T-helper 2 cell (primary cell): Measurements from ENCODE around the gene PGM3.
"Not testable (repeated sequence)": the region's sequence is repeated elsewhere in the genome, so short reads cannot be mapped to it uniquely, and the experiment has no call there.

Experiments used
- DNase-seq, 5 experiments: peaks; one replicate each; pipeline versions ENCODE4 v3.0.0 to v3.0.0-alpha.2; 2012 to 2022
- total RNA-seq, 2 donors: gene quantifications; one replicate each; lab custom pipeline; 2026; lab: John Stamatoyannopoulos, UW

PGM3 gene
- total RNA-seq = 29.2 to 29.9 reads per million in 2 donors

GRCh38 chr6:83192871-83193746 is at the start of gene PGM3, which contains the start of gene RWDD2A:
Gene PGM3, minus strand, starts transcription at chr6:83193265. Its CDS starts 2,253 bp downstream, at chr6:83191012.
Gene RWDD2A, plus strand, starts transcription at chr6:83193357. Its CDS starts 1,095 bp downstream, at chr6:83194452.
- peak; percentile 79 to 94 (median 84) for DNase-seq

GRCh38 chr6:83231146-83231545 is 38.1 kb upstream of the PGM3 start:
- DNase-seq = no peak

DNA sequence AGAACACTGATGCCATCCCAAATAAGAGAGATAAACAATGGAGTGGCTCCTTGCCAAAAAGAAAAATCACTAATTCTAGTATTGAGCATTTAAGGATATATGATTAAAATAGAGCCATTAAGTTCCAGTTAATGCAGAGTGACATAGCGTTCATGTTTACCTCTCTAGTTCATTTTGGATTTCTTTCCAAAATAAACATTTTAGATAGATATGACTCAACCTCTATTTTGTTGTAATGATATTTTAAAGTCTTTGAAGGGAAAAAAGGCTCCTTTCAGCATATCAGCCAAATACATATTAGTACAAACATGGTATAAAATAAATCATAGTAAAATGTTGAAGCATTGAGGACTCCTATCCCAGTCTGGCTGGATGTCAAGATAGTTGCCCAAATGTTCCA is 33.5 kb upstream of the PGM3 start:
- DNase-seq = no peak

GRCh38 chr6:83221889-83222479 is 28.9 kb upstream of the PGM3 start:
- DNase-seq = peak in 2 of 5 experiments; percentile 29 to 31

GRCh38 chr6:83221276-83221675 is 28.2 kb upstream of the PGM3 start:
- no peak for DNase-seq

- no peak for DNase-seq
These were observed 27.1 kb upstream of the PGM3 start for GRCh38 chr6:83220121-83220520.

DNA sequence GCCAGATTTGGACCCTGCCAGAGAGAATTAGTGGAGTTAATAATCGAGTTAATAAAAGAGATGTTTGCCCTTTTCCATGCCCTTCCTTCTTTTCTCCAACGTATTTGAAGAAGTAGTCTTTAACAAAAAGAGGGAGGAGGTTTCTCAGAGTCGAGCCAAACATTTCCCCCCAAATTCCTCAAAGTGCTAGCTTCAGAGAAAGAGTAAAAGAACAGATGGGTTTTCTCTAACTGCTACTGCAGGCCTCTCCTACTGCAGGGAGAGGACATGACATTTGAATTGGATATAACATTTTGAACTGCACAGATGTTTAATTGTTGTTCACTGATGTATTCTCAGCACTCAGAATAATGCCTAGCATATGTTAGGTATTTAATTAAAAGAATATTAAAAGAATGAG is 25.6 kb upstream of the PGM3 start:
- DNase-seq = no peak

DNA sequence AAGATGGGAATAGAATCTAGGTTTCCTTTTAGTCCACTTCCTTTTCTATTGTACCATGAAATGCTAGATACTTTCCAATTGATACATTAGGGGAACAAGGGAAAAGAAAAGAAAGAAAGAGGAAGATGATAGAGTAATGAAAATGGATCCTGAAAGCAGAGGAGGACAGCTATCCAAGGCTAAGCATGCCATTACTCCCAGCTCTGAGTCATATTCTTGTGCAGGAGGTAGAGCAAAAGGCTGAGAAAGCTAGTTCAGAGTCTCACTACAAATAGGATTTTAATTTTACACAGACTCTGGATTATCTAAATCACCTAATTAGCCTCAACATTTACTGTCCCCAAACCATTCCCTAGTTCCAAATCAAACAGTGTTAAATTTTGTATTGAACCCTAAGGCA is 23.7 kb upstream of the PGM3 start:
- no peak for DNase-seq

- DNase-seq = peak in 4 of 5 experiments; percentile 6 to 69 (median 12)
These were observed 22.3 kb upstream of the PGM3 start for GRCh38 chr6:83215131-83216047.

- DNase-seq = no peak
These were observed 9.0 kb upstream of the PGM3 start for GRCh38 chr6:83202031-83202430.

DNA sequence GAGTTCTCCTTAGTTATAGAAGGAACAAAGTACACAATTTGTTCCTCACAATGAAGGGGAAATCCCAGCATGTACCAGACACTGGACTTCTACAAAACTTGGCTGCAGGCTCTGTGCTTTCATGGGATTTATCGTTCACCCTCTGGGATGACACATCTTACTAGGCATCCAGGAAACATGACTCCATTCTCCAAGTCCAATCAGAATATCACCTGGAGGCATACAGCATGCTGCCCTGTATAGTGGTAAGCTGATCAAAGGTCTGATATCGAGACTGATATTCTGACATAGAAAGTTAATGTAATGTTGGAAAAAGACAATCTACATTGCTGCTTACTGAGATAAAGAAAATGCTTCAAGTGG is 6.8 kb upstream of the PGM3 start:
- no peak for DNase-seq

DNA sequence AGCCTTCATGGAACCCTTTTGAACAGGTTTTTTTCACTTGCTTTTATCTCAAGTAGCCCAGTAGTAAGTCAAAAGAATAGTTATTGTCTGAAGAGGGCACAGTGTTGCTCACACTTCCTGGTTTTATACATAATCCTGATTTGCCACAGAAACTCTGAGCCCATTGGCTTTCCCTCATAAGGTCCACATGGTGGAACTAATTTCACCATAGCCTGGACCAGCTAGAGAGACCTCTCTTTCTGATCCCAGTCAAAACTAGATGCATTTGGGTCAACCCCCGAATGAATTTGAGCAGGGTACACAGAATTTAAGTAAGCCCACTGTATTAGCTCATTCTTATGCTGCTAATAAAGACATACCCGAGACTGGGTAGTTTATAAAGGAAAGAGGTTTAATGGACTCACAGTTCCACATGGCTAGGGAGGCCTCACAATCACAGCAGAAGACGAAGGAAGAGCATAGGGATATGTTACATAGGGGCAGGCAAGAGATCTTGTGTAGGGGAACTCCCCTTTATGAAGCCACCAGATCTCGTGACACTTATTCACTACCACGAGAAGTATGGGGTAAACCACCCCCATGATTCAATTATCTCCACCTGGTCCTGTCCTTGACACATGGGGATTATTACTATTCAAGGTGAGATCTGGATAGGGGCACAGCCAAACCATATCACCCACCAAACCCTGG is 6.3 kb upstream of the PGM3 start:
- DNase-seq = no peak

- DNase-seq = no peak
These were observed 5.6 kb upstream of the PGM3 start for GRCh38 chr6:83198486-83199172.

DNA sequence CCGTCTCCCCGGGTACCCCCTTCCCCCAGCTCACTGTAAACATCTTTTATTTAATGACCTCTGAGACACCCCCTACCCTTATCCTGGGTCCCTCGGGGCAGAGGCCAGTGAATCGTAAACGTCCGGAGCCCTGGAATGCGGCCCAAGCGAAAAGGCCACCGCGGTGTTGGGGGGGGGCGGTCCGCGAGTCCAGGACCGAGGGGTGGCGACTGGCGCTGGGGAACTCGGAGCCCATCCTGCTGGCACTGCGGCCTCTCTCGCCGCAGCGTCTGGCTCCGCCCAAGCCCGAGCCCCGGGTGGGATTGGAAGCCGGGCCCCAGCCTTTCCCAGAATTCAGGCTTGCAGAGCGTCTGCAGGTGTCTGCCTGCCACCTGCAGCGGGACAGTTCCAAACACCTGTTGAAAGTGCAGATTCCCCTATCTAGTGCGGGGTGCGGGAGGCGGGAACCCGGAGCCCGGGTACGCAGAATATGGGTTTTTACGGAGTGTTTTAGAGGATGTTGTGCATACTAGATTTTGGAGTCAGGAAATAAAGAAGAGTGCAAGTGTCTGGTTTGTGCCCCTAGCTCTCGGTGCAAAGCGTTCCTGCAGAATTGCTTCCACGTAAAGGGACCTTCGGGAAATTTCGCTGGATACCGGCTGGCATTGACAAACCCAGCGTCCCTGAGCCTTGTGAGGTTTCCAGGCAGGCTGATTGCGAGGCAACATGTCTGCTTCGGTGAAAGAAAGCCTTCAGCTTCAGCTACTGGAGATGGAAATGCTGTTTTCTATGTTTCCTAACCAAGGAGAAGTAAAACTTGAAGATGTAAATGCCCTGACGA is 892 bp upstream of the PGM3 start:
- DNase-seq = peak in 3 of 5 experiments; percentile 4 to 14 (median 12)

GRCh38 chr6:83192456-83192855 is 609 bp downstream of the PGM3 start:
- DNase-seq = peak in 1 of 5 experiments; percentile 10

DNA sequence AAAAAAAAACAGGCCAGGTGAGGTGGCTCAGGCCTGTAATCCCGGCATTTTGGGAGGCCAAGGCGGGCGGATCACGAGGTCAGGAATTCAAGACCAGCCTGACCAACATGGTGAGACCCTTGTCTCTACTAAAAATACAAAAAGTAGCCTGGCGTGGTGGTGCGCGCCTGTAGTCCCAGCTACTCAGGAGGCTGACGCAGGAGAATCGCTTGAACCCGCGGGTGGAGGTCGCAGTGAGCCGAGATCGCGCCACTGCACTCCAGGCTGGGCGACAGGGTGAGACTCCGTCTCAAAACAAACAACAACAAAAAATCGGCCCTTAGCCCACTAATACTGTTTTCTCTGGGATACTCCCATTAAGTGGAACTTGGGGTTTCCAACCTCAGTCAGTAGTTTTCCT is 1.1 kb downstream of the PGM3 start:
- not testable (repeated sequence) for DNase-seq

DNA sequence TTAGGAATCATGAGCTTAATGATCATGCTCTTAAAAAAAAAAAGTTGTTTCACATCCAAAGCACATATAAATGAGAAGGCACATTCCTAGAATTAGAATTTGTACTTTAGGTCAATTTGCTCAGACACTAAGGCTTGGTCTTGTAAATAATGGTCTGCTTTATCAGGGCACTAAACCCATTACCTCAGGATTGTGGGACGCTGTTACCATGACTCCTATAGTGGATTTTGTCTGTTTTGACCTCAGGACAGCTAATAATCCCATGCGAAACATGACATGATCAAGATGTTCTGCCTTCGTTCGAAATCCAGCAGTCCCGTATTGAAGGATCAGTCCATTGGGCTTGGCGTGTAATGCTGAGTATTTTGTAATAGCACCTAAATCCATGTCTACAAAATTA is 2.4 kb downstream of the PGM3 start:
- DNase-seq = no peak

- no peak for DNase-seq
These were observed 4.6 kb downstream of the PGM3 start for GRCh38 chr6:83188501-83188900.

- DNase-seq = no peak
These were observed 8.0 kb downstream of the PGM3 start for GRCh38 chr6:83185096-83185495.

GRCh38 chr6:83183082-83183828 is 9.8 kb downstream of the PGM3 start:
- no peak for DNase-seq
